NCI-H345 treated with DMSO at 0.1 percent for 48 hours (cell line): Measurements from ENCODE around the gene MAP3K21.

Experiments
- DNase-seq: peaks from one replicate; lab custom pipeline; 2025; ENCODE audit not compliant: unreplicated experiment; lab: John Stamatoyannopoulos, UW

MAP3K21 gene

GRCh38 chr1:233386336-233386735 lies 58.8 kb downstream of the MAP3K21 start:
- no peak for DNase-seq

DNA sequence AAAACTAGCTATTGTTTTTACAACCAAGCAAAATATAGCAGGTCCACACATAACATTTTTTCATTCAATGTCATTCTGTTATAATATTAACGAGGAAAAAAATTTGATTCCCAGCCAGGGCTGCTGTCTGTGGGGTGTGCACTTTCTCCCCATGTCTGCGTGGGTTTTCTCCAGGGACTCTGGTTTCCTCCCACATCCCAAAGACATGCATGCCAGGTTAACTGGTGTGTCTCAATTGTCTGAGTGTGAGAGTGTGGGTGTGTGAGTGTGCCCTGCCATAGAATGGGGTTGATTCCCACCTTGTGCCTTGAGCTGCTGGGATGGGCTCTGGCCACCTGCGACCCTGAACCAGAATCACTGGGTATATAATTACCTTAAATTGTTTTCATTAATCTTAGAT lies 60.1 kb downstream of the MAP3K21 start:
- DNase-seq: no peak

- no peak for DNase-seq
These were observed 61.6 kb downstream of the MAP3K21 start for GRCh38 chr1:233389169-233389568.

- no peak for DNase-seq
These were observed 62.4 kb downstream of the MAP3K21 start for GRCh38 chr1:233389893-233390292.

- DNase-seq: no peak
These were observed 63.6 kb downstream of the MAP3K21 start for GRCh38 chr1:233390842-233391737.

GRCh38 chr1:233393084-233393840 lies 65.7 kb downstream of the MAP3K21 start:
- no peak for DNase-seq

DNA sequence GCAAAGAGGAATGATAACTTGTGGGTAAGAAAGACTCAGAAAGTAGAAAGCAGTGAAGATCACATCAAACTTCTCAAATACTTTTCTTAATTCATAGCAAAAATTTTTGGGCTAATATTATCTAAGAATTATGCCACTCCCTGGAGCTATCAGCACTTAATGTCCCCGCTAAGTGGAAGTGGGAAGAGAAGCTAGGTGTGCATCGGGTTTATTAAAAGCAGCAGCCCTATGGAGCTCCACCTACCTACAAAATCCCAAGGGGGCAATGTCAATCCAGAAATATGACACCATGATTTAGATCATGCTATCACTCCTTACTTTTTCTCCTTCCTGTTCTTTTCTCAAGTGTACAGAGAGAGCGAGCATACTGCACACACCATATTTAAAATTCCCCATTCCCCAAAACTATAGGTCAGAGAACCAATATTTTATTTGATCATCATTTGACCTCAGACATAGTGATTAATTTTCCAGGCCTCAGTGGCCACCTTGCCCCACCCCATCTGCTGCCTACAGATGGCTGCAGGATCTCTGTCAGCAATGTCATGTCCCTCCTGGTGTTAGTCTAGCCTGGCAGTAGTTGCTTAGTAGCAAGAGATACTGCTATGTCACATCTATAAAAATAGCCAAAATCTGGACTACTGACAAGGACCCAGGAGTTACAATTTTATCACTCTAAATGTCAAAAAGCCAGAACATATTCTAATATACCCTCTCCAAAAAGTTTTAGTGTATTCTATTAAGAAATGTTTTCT lies 66.6 kb downstream of the MAP3K21 start:
- no peak for DNase-seq

GRCh38 chr1:233394860-233395717 lies 67.6 kb downstream of the MAP3K21 start:
- peak; percentile 63 for DNase-seq

- no peak for DNase-seq
These were observed 68.5 kb downstream of the MAP3K21 start for GRCh38 chr1:233395863-233396646.

DNA sequence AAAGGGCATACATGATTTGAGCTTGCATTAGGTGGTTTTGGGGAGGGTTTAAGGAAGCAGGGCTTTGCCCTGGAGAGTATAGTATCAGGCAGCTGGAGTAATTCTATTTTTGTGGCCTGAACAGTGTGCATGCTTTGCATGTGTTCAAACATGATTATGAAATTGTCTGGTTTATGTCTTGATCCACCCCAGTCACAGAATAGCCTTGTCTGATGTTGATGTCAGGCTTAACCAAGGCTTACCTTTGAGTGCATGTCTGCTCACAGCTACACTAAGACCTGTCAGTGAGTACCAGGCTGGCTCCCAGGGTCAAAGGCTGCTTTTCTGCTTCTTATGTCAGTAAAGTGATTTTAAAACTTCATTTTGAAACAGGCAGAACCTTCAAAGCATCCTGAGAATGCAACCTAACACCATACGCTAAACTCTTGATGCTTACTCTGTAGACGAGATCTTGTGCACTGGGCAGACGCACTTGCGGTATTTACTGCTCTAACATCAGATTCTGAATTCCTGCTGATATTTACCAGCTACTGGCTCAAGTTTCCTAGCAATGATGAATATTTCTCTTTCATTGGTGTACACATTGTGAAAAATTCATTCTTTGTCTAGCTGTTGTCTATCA lies 78.9 kb downstream of the MAP3K21 start:
- no peak for DNase-seq

DNA sequence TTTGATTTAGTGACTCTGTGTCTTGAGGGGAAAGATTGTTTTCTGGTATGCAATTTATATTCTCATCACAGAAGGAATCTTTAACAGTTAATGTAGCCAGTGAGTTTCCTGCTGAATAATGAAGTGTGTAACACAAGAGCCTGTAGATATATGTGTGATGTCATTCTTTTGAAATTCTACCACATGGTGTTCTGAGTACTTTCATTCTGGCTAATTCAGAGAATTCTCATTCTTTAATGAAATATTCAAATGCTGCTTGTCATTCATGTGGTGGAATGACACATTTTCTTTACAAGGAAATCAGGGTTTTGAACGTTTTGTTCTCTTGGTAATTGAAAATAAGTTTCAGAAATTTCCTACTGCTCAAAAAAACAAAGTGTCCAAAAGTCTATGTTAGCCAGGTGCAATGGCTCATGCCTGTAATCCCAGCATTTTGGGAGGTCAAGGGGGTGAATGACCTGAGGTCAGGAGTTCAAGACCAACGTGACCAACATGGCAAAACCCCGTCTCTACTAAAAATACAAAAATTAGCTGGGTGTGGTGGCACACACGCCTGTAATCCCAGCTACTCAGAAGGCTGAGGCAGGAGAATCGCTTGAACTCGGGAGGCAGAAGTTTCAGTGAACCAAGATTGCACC lies 79.6 kb downstream of the MAP3K21 start:
- DNase-seq: no peak

GRCh38 chr1:233409540-233409939 lies 82.0 kb downstream of the MAP3K21 start:
- no peak for DNase-seq

GRCh38 chr1:233410906-233411305 lies 83.4 kb downstream of the MAP3K21 start:
- no peak for DNase-seq

DNA sequence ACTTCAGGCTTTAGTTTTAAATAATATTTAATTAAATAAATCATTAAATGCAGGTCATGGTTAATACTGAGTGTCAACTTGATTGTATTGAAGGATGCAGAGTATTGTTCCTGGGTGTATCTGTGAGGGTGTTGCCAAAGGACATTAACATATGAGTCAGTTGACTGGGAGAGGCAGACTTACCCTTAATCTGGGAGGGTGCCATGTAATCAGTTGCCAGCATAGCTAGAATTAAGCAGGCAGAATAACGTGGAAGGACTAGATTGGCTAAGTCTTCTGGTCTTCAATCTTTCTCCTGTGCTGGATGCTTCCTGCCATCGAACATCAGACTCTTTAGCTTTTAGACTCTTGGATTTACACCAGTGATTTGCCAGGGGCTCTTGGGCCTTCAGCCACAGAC lies 85.3 kb downstream of the MAP3K21 start:
- no peak for DNase-seq

- no peak for DNase-seq
These were observed 93.8 kb downstream of the MAP3K21 start for GRCh38 chr1:233421293-233421692.

DNA sequence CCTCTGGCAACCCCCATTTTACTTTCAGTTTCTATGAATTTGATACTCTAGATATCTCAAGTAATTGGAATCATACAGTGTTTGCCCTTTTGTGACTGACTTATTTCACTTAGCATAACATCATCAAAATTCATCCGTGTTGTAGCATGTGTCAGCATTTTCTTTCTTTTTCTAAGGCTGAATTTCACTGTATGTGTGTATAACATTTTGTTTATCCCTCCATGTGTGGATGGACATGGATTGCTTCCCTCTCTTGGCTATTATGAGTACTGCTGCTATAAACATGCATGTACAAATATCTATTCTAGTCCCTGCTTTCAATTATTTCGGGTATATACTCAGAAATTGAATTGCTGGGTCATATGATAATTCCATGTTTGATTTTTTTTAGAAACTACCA lies 97.3 kb downstream of the MAP3K21 start:
- DNase-seq: no peak

DNA sequence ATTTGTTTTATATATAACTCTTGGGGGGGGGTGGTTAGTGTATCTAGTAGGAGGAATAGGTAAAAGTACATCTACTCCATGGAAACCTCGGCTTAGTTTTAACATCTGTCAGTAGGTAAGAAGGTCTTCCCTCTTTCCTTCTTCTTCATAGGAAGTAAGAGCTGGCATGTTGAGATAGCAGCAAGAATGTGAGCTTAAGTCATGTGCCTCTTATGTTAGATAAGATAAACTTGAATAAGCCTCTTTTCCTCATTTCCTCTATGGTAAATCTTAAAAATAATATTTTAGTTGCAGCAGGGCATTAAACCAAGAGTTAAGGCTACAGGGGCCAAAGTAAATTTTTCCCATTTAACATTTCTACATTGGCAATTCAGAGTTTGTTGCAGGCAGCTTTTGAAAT lies 100.4 kb downstream of the MAP3K21 start:
- no peak for DNase-seq

GRCh38 chr1:233431753-233432403 lies 104.4 kb downstream of the MAP3K21 start:
- DNase-seq: no peak
